GM12874 (cell line): Measurements from ENCODE around the gene CAT.

Experiments
- CTCF ChIP-seq: IDR thresholded peaks from 2 replicates; pipeline ENCODE4 v1.5.1; 2011; ENCODE audit warnings: low read depth, mild to moderate bottlenecking, control low read depth, low read length, moderate library complexity; ENCODE audit not compliant: insufficient read depth

The CAT gene

GRCh38 chr11:34415538-34415937, 23.2 kb upstream of the CAT start:
- TF ChIP-seq CTCF = no peak

- no peak for TF ChIP-seq CTCF
Measured at GRCh38 chr11:34416088-34416487, 22.6 kb upstream of the CAT start.

- no peak for TF ChIP-seq CTCF
Measured at GRCh38 chr11:34416766-34417165, 22.0 kb upstream of the CAT start.

- TF ChIP-seq CTCF = no peak
Measured at GRCh38 chr11:34417202-34417601, 21.5 kb upstream of the CAT start.

GRCh38 chr11:34419158-34419557, 19.6 kb upstream of the CAT start:
- no peak for TF ChIP-seq CTCF

DNA sequence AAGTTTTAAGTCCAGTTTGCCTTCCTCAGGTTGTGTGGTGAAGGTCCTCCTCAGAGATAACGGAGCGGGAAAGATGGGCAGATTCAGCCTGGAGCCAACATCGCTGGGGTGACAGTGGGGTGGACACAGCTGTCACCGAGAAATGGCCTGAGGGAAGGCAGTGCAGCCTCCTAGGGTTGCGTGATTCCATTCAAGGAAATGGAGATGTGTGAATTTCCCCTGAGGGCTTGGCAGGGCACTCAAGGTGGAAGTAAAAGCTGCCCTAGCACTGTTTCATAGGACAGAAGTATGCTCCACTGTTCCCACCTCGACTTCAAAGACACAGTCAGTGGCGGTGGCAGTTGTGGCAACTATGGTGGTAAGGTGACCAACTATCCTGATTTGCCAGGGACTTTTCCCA, 15.4 kb upstream of the CAT start:
- TF ChIP-seq CTCF = no peak

DNA sequence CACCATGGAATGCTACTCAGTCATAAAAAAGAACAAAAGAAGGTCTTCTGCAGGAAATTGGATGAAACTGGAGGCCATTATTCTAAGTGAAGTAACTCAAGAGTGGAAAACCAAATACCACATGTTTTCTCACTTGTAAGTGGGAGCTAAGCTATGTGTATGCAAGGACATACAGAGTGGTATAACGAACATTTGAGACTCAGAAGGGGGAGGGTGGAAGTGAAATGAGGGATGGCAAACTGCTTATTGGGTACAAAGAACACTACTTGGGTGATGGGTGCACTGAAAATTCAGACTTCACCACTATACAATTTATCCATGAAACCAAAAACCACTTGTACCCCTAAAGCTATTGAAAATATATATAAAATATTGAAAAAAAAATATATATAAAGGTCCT, 13.4 kb upstream of the CAT start:
- no peak for TF ChIP-seq CTCF

- TF ChIP-seq CTCF = no peak
Measured at GRCh38 chr11:34425867-34426266, 12.9 kb upstream of the CAT start.
